ENCODE measurements around the gene ACIN1. TPM values are rescaled to one million over a fixed set of nuclear protein-coding genes. Genes with fewer than 3 reads are reported as not detected.

ACIN1 gene
- total and polyA plus RNA-seq, 2 of the 13 experiments (the other 11 are each of a cell fraction or from before 2014, with no cell fraction given): 165 to 183 TPM

- TF ChIP-seq ZNF619 (CRISPR knock-in tag; IDR thresholded peaks at IDR 0.05) (peak; percentile 70; the same call in 1 of the 2 replicates), FOXO4 (CRISPR knock-in tag; conservative IDR thresholded peaks at IDR 0.05) (no peak), ZNF713 (CRISPR knock-in tag; IDR thresholded peaks at IDR 0.05) (no peak), JUNB (CRISPR knock-in tag; IDR thresholded peaks at IDR 0.05; ENCODE audit: borderline replicate concordance) (no peak), NFKBIZ (CRISPR knock-in tag; IDR thresholded peaks at IDR 0.05) (peak; percentile 43; the same call in 1 of the 2 replicates), ZBTB46 (CRISPR knock-in tag; IDR thresholded peaks at IDR 0.05; ENCODE audit: borderline replicate concordance) (no peak; the same call in 1 of the 2 replicates), ZNF839 (CRISPR knock-in tag; IDR thresholded peaks at IDR 0.05; ENCODE audit: borderline replicate concordance) (peak; percentile 98; the same call in 1 of the 2 replicates), ZNF362 (CRISPR knock-in tag; IDR thresholded peaks at IDR 0.05; ENCODE audit: borderline replicate concordance) (peak; percentile 69; the same call in 1 of the 2 replicates), MNT (IDR thresholded peaks at IDR 0.05) (no peak; the same call in none of the 2 replicates), NPAS2 (CRISPR knock-in tag; IDR thresholded peaks at IDR 0.05; ENCODE audit: borderline replicate concordance) (no peak), ZNF124 (CRISPR knock-in tag; IDR thresholded peaks at IDR 0.05) (peak; percentile 92), ZBTB40 (IDR thresholded peaks at IDR 0.05) (no peak), ZBTB40 (CRISPR knock-in tag; IDR thresholded peaks at IDR 0.05) (peak; percentile 96)
Observed at GRCh38 chr14:23034498-23035302, 60.2 kb downstream of the ACIN1 start, which contains the start of gene PSMB5 (continued).

All from HepG2 (cell line).